Amygdala (tissue), 56 donors: ENCODE data around the gene GPR3.
"Not testable (repeated sequence)": the region's sequence is repeated elsewhere in the genome, so short reads cannot be mapped to it uniquely, and the experiment has no call there.

Experiments used
- DNase-seq, 56 donors: peaks; one replicate each; lab custom pipeline; 2025; lab: John Stamatoyannopoulos, UW

GPR3 gene

GRCh38 chr1:27374362-27375086 is 17.9 kb upstream of the GPR3 start, which contains the start of gene FCN3:
Gene FCN3 (minus strand): TSS chr1:27374824. CDS start chr1:27374818, 6 bp downstream.
- DNase-seq: no peak

- no peak for DNase-seq
Observed at GRCh38 chr1:27377760-27378495, 14.5 kb upstream of the GPR3 start.

GRCh38 chr1:27379564-27380122 is 12.8 kb upstream of the GPR3 start:
- no peak for DNase-seq

- no peak for DNase-seq
Observed at GRCh38 chr1:27380224-27380623, 12.2 kb upstream of the GPR3 start.

GRCh38 chr1:27380766-27381733 is 11.4 kb upstream of the GPR3 start:
- DNase-seq: no peak

GRCh38 chr1:27381969-27382762 is 10.3 kb upstream of the GPR3 start:
- DNase-seq: no peak

- peak in 2 of 56 donors; percentile 39 to 56 for DNase-seq
Observed at GRCh38 chr1:27383039-27383605, 9.3 kb upstream of the GPR3 start, which contains the start of gene CD164L2. Gene CD164L2 (minus strand): TSS chr1:27383333. CDS start chr1:27383239, 94 bp downstream.

- DNase-seq: no peak
Observed at GRCh38 chr1:27383661-27384060, 8.8 kb upstream of the GPR3 start.

GRCh38 chr1:27384797-27385196 is 7.6 kb upstream of the GPR3 start:
- DNase-seq: not testable (repeated sequence)

GRCh38 chr1:27388337-27389005 is 4.0 kb upstream of the GPR3 start:
- peak in 13 of 56 donors; percentile 8 to 56 (median 13) for DNase-seq

GRCh38 chr1:27391511-27392095 is 819 bp upstream of the GPR3 start:
- peak in 31 of 56 donors; percentile 8 to 83 (median 42) for DNase-seq

GRCh38 chr1:27392778-27393635 is 585 bp downstream of the GPR3 start:
- DNase-seq: peak in 3 of 56 donors; percentile 19 to 26 (median 24)

- DNase-seq: no peak
Observed at GRCh38 chr1:27393641-27394281, 1.3 kb downstream of the GPR3 start.

GRCh38 chr1:27394282-27394658 is 1.8 kb downstream of the GPR3 start:
- DNase-seq: no peak

GRCh38 chr1:27394925-27395324 is 2.5 kb downstream of the GPR3 start:
- no peak for DNase-seq

- peak in 44 of 56 donors; percentile 14 to 80 (median 48) for DNase-seq
Observed at GRCh38 chr1:27395441-27396195, 3.2 kb downstream of the GPR3 start.
